SK-N-SH treated with all-trans-retinoic acid at 6 μM for 48 hours (cell line): ENCODE data around the gene TCERG1L.

ENCODE experiments used
- ESRRG ChIP-seq: fragments of 250-450 bp; sonication (Bioruptor Pico); IDR thresholded peaks from 2 replicates; pipeline ENCODE4 v1.6.1; 2021; ENCODE audit warnings: mild to moderate bottlenecking
- GLIS3 ChIP-seq: fragments of 250-450 bp; sonication (Bioruptor Pico); IDR thresholded peaks from 2 replicates; pipeline ENCODE4 v1.5.0; 2020; ENCODE audit warnings: mild to moderate bottlenecking, moderate library complexity
- ISL1 ChIP-seq: fragments of 250-450 bp; sonication (Bioruptor Pico); IDR thresholded peaks from 2 replicates; pipeline ENCODE4 v2.1.2; 2022; ENCODE audit warnings: mild to moderate bottlenecking, moderate library complexity
- PATZ1 ChIP-seq: fragments of 250-450 bp; sonication (Bioruptor Pico); IDR thresholded peaks from 2 replicates; pipeline ENCODE4 v1.8.0; 2020; ENCODE audit warnings: mild to moderate bottlenecking, moderate library complexity, borderline replicate concordance
- RARB ChIP-seq: fragments of 250-450 bp; sonication (Bioruptor Pico); IDR thresholded peaks from 2 replicates; pipeline ENCODE4 v1.8.0; 2021; ENCODE audit warnings: mild to moderate bottlenecking, moderate library complexity
- SNAI2 ChIP-seq: fragments of 250-450 bp; sonication (Bioruptor Pico); IDR thresholded peaks from 2 replicates; pipeline ENCODE4 v1.5.0; 2020; ENCODE audit warnings: mild to moderate bottlenecking, moderate library complexity
- TCF4 ChIP-seq: fragments of 250-450 bp; sonication (Bioruptor Pico); IDR thresholded peaks from 2 replicates; pipeline ENCODE4 v1.8.0; 2021; ENCODE audit warnings: mild to moderate bottlenecking, moderate library complexity, borderline replicate concordance
- ZC3H10 ChIP-seq: fragments of 250-450 bp; sonication (Bioruptor Pico); IDR thresholded peaks from 2 replicates; pipeline ENCODE4 v1.5.1; 2021; ENCODE audit warnings: mild to moderate bottlenecking, moderate library complexity
- ZFP30 ChIP-seq: fragments of 450-650 bp; formaldehyde crosslinking; IDR thresholded peaks from 2 replicates; pipeline ENCODE4 v1.5.0; 2022; ENCODE audit warnings: mild to moderate bottlenecking, moderate library complexity
- ZNF565 ChIP-seq: fragments of 450-650 bp; formaldehyde crosslinking; conservative IDR thresholded peaks from 2 replicates; pipeline ENCODE4 v1.5.0; 2020; ENCODE audit warnings: low read depth, mild to moderate bottlenecking, moderate library complexity
- ZNF70 ChIP-seq: fragments of 450-650 bp; formaldehyde crosslinking; IDR thresholded peaks from 2 replicates; pipeline ENCODE4 v1.5.0; 2020; ENCODE audit warnings: mild to moderate bottlenecking, moderate library complexity
- TF ChIP-seq, protein P1 (sequence below): fragments of 250-450 bp; sonication (Bioruptor Pico); IDR thresholded peaks from 2 replicates; pipeline ENCODE4 v1.8.0; 2021; ENCODE audit warnings: low read depth, mild to moderate bottlenecking, moderate library complexity, borderline replicate concordance
- TF ChIP-seq, protein P2 (sequence below): fragments of 250-450 bp; sonication (Bioruptor Pico); IDR thresholded peaks from 2 replicates; pipeline ENCODE4 v1.5.1; 2021; ENCODE audit warnings: mild to moderate bottlenecking, moderate library complexity

DNA sequence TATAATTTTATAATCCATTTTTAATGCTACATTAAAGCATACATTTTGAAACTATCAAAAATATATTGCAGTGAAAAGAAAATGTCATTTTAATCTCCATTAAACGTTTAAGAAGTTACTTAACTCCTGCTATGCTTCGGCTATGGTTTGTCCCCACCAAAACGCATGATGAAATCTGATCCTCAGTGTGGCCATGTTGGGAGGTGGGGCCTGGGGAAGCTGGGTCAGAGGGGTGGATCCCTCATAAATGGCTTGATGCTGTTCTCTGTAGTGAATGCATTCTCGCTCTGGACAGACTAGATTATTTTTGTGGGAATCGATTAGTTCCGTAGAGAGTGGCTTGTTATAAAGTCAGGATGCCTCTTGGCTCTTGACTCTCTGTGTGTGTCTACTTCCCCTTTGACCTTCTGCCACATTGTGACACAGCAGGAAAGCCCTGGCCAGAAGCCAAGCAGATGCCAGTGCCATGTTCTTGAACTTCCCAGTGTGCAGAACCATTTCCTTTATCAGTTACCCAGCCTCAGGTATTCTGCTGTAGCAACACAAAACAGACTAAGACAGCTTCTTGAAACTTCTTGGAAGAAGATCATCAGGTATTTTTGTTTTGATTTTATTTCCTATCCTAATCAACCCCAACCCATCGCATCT lies 77.8 kb downstream of the TCERG1L start:
- TF ChIP-seq PATZ1 (CRISPR knock-in tag) (no peak), GLIS3 (CRISPR knock-in tag) (no peak), SNAI2 (CRISPR knock-in tag) (no peak), ESRRG (CRISPR knock-in tag) (no peak), RARB (CRISPR knock-in tag) (no peak), TCF4 (CRISPR knock-in tag) (no peak), ZNF70 (CRISPR knock-in tag) (no peak), ISL1 (CRISPR knock-in tag) (no peak), ZFP30 (CRISPR knock-in tag) (no peak), ZNF565 (no peak), ZC3H10 (CRISPR knock-in tag) (no peak)
- TF ChIP-seq, protein P1, sequence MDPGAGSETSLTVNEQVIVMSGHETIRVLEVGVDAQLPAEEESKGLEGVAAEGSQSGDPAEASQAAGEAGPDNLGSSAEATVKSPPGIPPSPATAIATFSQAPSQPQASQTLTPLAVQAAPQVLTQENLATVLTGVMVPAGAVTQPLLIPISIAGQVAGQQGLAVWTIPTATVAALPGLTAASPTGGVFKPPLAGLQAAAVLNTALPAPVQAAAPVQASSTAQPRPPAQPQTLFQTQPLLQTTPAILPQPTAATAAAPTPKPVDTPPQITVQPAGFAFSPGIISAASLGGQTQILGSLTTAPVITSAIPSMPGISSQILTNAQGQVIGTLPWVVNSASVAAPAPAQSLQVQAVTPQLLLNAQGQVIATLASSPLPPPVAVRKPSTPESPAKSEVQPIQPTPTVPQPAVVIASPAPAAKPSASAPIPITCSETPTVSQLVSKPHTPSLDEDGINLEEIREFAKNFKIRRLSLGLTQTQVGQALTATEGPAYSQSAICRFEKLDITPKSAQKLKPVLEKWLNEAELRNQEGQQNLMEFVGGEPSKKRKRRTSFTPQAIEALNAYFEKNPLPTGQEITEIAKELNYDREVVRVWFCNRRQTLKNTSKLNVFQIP = no peak
- TF ChIP-seq, protein P2, sequence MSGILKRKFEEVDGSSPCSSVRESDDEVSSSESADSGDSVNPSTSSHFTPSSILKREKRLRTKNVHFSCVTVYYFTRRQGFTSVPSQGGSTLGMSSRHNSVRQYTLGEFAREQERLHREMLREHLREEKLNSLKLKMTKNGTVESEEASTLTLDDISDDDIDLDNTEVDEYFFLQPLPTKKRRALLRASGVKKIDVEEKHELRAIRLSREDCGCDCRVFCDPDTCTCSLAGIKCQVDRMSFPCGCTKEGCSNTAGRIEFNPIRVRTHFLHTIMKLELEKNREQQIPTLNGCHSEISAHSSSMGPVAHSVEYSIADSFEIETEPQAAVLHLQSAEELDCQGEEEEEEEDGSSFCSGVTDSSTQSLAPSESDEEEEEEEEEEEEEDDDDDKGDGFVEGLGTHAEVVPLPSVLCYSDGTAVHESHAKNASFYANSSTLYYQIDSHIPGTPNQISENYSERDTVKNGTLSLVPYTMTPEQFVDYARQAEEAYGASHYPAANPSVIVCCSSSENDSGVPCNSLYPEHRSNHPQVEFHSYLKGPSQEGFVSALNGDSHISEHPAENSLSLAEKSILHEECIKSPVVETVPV = no peak
